K562 (cell line): ENCODE data around the gene ODR4. TPM values are rescaled to one million over a fixed set of nuclear protein-coding genes. Genes with fewer than 3 reads are reported as not detected.

ENCODE experiments used
- CHCHD3 ChIP-seq: fragments of 250-450 bp; sonication (Bioruptor Pico); IDR thresholded peaks from 2 replicates; pipeline ENCODE4 v2.1.2; 2022; ENCODE audit warnings: mild to moderate bottlenecking
- RAD21 ChIP-seq, 2 experiments: fragments of 250-450 bp in 1 of 2; fragments of 450-650 bp in 1 of 2; sonication (Bioruptor Pico) in 1 of 2; formaldehyde crosslinking in 1 of 2; IDR thresholded peaks in 1 of 2; conservative IDR thresholded peaks in 1 of 2; 2 replicates each; pipeline versions ENCODE4 v1.4.0 to v1.8.0; 2020 to 2022; ENCODE audit warnings: mild to moderate bottlenecking in 2 of 2, moderate library complexity in 1 of 2
- SAP30 ChIP-seq: fragments of 200-600 bp; sonication (generic); IDR thresholded peaks from 2 replicates; pipeline ENCODE4 v1.6.1; 2012; ENCODE audit warnings: borderline replicate concordance, low read depth, mild to moderate bottlenecking, moderate library complexity, low read length, control low read depth, inconsistent platforms; ENCODE audit not compliant: insufficient read depth, poor library complexity, severe bottlenecking
- ZKSCAN8 ChIP-seq: fragments of 200-800 bp; sonication (Bioruptor generic); IDR thresholded peaks from 2 replicates; pipeline ENCODE4 v1.6.1; 2016; ENCODE audit warnings: missing genetic modification characterization, missing compliant biosample characterization
- polyA plus RNA-seq, 8 experiments: library from polyadenylated mRNA; depleted of rRNA in 4 of 8; stranded (reverse) in 5 of 8; unstranded in 3 of 8; fragments of >200 nt; fragmentation: Nextera tagmentation in 2 of 8; fragmentation: Illumina TruSeq in 1 of 8; extraction: Ambion mirVana in 2 of 8; extraction: Trizol in 1 of 8; gene quantifications; 2 replicates each; pipeline versions ENCODE4 v1.2.1 to v1.2.3, GENCODE V29; 2011 to 2014; ENCODE audit warnings: inconsistent platforms in 1 of 8, missing spikeins in 1 of 8
- total RNA-seq, 7 experiments: library from RNA; depleted of rRNA in 6 of 7; stranded (reverse); fragments of >200 nt in 6 of 7; fragmentation: Illumina TruSeq in 2 of 7; extraction: Trizol in 2 of 7; gene quantifications; 2 replicates each; pipeline versions ENCODE4 v1.2.1 to v1.2.3, GENCODE V29; 2011 to 2021; ENCODE audit warnings: low replicate concordance in 1 of 7
- TF ChIP-seq, protein P1 (sequence below): fragments of 450-650 bp; IDR thresholded peaks from 2 replicates; pipeline ENCODE4 v1.6.1; 2016; ENCODE audit warnings: mild to moderate bottlenecking, moderate library complexity
- TF ChIP-seq, protein P2 (sequence below): IDR thresholded peaks from 2 replicates; pipeline ENCODE4 v1.6.1; 2011; ENCODE audit warnings: borderline replicate concordance, low read depth, mild to moderate bottlenecking, moderate library complexity, low read length; ENCODE audit not compliant: insufficient read depth, poor library complexity, severe bottlenecking
- TF ChIP-seq, protein P3 (sequence below): fragments of 450-650 bp; IDR thresholded peaks from 2 replicates; pipeline ENCODE4 v1.6.1; 2018; ENCODE audit not compliant: partially characterized antibody

ODR4 gene
- total and polyA plus RNA-seq, 9 of the 15 experiments (the other 6 are each of a cell fraction or from before 2014, with no cell fraction given) = 23.1 to 63.9 (median 44.1) TPM

DNA sequence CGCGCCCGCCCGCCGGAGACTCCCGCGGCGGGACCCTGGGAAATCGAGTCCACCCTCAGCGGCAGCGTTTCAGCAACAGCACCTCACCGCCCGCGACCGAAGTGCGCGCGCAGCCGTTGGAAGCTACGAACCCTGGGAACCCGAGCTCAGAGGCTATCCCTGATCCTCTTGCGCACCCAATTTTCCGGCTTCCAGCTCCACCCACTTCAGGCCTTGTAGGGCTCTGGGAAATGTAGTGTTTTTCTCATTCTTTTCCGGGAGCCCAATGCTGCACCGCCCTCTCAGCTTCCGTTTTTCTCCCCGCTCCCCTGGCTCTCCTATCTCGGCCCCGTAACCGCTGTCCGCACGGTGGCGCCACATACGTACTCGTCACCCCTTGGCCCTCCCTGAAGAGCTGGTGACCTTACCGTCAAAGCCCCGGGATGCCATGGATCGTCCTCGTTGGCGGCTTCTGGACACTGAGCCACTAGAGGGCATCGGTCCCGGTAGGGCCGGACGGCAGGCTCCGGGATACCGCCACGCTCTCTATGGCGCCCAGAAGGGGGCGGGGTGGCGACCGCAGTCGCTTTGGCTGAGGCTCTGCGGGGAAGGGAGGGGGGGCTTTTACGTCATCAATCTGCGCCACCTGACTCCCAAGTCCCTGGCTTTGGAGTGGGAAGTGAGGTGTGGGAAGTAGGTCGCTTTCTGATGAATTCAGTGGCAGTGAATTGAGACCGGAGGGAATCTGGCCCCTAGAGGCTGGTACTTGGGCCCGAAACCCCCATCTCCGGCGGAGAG, at the start of gene ODR4, which contains the start of gene TPR (continued):
- TF ChIP-seq, protein P1, sequence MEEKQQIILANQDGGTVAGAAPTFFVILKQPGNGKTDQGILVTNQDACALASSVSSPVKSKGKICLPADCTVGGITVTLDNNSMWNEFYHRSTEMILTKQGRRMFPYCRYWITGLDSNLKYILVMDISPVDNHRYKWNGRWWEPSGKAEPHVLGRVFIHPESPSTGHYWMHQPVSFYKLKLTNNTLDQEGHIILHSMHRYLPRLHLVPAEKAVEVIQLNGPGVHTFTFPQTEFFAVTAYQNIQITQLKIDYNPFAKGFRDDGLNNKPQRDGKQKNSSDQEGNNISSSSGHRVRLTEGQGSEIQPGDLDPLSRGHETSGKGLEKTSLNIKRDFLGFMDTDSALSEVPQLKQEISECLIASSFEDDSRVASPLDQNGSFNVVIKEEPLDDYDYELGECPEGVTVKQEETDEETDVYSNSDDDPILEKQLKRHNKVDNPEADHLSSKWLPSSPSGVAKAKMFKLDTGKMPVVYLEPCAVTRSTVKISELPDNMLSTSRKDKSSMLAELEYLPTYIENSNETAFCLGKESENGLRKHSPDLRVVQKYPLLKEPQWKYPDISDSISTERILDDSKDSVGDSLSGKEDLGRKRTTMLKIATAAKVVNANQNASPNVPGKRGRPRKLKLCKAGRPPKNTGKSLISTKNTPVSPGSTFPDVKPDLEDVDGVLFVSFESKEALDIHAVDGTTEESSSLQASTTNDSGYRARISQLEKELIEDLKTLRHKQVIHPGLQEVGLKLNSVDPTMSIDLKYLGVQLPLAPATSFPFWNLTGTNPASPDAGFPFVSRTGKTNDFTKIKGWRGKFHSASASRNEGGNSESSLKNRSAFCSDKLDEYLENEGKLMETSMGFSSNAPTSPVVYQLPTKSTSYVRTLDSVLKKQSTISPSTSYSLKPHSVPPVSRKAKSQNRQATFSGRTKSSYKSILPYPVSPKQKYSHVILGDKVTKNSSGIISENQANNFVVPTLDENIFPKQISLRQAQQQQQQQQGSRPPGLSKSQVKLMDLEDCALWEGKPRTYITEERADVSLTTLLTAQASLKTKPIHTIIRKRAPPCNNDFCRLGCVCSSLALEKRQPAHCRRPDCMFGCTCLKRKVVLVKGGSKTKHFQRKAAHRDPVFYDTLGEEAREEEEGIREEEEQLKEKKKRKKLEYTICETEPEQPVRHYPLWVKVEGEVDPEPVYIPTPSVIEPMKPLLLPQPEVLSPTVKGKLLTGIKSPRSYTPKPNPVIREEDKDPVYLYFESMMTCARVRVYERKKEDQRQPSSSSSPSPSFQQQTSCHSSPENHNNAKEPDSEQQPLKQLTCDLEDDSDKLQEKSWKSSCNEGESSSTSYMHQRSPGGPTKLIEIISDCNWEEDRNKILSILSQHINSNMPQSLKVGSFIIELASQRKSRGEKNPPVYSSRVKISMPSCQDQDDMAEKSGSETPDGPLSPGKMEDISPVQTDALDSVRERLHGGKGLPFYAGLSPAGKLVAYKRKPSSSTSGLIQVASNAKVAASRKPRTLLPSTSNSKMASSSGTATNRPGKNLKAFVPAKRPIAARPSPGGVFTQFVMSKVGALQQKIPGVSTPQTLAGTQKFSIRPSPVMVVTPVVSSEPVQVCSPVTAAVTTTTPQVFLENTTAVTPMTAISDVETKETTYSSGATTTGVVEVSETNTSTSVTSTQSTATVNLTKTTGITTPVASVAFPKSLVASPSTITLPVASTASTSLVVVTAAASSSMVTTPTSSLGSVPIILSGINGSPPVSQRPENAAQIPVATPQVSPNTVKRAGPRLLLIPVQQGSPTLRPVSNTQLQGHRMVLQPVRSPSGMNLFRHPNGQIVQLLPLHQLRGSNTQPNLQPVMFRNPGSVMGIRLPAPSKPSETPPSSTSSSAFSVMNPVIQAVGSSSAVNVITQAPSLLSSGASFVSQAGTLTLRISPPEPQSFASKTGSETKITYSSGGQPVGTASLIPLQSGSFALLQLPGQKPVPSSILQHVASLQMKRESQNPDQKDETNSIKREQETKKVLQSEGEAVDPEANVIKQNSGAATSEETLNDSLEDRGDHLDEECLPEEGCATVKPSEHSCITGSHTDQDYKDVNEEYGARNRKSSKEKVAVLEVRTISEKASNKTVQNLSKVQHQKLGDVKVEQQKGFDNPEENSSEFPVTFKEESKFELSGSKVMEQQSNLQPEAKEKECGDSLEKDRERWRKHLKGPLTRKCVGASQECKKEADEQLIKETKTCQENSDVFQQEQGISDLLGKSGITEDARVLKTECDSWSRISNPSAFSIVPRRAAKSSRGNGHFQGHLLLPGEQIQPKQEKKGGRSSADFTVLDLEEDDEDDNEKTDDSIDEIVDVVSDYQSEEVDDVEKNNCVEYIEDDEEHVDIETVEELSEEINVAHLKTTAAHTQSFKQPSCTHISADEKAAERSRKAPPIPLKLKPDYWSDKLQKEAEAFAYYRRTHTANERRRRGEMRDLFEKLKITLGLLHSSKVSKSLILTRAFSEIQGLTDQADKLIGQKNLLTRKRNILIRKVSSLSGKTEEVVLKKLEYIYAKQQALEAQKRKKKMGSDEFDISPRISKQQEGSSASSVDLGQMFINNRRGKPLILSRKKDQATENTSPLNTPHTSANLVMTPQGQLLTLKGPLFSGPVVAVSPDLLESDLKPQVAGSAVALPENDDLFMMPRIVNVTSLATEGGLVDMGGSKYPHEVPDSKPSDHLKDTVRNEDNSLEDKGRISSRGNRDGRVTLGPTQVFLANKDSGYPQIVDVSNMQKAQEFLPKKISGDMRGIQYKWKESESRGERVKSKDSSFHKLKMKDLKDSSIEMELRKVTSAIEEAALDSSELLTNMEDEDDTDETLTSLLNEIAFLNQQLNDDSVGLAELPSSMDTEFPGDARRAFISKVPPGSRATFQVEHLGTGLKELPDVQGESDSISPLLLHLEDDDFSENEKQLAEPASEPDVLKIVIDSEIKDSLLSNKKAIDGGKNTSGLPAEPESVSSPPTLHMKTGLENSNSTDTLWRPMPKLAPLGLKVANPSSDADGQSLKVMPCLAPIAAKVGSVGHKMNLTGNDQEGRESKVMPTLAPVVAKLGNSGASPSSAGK = no peak; the same call in 1 of the 2 replicates
- TF ChIP-seq ZKSCAN8 (no peak; the same call in 1 of the 2 replicates), CHCHD3 (CRISPR knock-in tag) (no peak), SAP30 (peak; percentile 68), RAD21 (CRISPR knock-in tag; conservative IDR thresholded peaks at IDR 0.05 in 1 of 2, IDR thresholded peaks at IDR 0.05 in 1 of 2) (peak; percentile 44 to 53; a peak in 3 of 4 replicates)
- TF ChIP-seq, protein P2, sequence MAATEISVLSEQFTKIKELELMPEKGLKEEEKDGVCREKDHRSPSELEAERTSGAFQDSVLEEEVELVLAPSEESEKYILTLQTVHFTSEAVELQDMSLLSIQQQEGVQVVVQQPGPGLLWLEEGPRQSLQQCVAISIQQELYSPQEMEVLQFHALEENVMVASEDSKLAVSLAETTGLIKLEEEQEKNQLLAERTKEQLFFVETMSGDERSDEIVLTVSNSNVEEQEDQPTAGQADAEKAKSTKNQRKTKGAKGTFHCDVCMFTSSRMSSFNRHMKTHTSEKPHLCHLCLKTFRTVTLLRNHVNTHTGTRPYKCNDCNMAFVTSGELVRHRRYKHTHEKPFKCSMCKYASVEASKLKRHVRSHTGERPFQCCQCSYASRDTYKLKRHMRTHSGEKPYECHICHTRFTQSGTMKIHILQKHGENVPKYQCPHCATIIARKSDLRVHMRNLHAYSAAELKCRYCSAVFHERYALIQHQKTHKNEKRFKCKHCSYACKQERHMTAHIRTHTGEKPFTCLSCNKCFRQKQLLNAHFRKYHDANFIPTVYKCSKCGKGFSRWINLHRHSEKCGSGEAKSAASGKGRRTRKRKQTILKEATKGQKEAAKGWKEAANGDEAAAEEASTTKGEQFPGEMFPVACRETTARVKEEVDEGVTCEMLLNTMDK = peak; percentile 98
- TF ChIP-seq, protein P3, sequence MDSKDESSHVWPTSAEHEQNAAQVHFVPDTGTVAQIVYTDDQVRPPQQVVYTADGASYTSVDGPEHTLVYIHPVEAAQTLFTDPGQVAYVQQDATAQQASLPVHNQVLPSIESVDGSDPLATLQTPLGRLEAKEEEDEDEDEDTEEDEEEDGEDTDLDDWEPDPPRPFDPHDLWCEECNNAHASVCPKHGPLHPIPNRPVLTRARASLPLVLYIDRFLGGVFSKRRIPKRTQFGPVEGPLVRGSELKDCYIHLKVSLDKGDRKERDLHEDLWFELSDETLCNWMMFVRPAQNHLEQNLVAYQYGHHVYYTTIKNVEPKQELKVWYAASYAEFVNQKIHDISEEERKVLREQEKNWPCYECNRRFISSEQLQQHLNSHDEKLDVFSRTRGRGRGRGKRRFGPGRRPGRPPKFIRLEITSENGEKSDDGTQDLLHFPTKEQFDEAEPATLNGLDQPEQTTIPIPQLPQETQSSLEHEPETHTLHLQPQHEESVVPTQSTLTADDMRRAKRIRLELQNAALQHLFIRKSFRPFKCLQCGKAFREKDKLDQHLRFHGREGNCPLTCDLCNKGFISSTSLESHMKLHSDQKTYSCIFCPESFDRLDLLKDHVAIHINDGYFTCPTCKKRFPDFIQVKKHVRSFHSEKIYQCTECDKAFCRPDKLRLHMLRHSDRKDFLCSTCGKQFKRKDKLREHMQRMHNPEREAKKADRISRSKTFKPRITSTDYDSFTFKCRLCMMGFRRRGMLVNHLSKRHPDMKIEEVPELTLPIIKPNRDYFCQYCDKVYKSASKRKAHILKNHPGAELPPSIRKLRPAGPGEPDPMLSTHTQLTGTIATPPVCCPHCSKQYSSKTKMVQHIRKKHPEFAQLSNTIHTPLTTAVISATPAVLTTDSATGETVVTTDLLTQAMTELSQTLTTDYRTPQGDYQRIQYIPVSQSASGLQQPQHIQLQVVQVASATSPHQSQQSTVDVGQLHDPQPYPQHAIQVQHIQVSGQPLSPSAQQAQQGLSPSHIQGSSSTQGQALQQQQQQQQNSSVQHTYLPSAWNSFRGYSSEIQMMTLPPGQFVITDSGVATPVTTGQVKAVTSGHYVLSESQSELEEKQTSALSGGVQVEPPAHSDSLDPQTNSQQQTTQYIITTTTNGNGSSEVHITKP = peak; percentile 77
